Limb (tissue), 2 donors: ENCODE measurements around the gene METRNL.
"Not testable (repeated sequence)": the region's sequence is repeated elsewhere in the genome, so short reads cannot be mapped to it uniquely, and the experiment has no call there.

ENCODE experiments used
- DNase-seq, 2 donors: peaks; one replicate each; pipeline ENCODE4 v3.0.0-alpha.2; 2016; ENCODE audit errors: extremely low spot score in 2 of 2

Gene METRNL

GRCh38 chr17:83121921-83122820 is 42.8 kb downstream of the METRNL start:
- no peak for DNase-seq

DNA sequence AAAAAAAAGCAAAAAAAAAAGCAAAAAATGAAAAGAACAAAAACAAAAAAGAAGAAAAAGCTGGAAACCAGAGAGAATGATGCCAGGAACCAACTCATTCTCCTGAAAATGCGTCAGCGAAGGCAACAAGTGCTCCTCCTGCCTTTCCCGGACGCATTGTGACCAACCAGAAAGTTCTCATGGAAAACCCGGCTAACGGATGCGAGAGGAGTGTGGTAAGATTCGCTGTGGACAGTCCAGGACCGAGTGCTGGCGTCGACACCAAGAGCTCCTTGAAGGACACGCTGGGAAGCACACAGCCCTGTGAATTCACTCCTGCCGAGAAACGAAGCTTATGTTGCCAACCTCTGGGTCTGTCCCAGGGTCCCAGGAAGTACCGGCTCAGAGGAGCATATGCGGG is 43.4 kb downstream of the METRNL start:
- no peak for DNase-seq

DNA sequence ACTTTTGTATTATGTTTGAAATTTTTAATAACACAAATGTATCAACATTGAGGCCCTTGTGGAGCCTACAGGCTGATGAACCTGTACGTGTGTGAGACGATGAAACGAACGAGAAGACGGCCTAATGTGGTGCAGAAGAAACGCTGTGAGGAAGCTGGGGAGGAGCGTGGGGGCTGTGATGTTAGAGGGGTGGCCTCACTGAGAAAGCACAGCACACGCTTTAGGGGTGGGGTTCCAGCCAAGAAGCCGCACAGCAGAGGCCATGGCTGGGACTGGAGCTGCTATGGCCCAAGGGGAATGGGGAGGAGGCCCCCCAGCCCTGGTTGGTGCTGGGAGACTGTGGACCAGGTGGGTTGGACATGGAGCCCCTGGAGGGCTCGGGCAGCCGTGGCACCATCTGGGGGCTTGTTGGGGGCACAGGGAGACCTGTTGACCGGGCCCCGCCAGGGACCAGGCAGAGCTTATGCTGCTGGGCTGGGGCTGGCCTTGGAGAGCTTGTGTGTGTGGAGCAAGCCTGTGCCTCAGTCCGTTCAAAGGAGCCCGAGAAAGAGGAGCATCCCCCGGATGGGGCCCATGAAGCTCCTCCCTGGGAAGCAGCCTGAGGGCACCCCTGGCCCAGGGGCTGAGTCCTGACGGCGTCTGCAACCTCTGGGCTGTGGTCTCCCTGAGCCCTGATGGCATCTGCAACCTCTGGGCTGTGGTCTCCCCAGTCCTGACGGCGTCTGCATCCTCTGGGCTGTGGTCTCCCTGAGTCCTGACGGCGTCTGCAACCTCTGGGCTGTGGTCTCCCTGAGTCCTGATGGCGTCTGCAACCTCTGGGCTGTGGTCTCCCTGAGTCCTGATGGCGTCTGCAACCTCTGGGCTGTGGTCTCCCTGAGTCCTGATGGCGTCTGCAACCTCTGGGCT is 44.7 kb downstream of the METRNL start:
- DNase-seq: no peak

- DNase-seq: no peak
Measured at GRCh38 chr17:83124871-83125514, 45.6 kb downstream of the METRNL start.

- no peak for DNase-seq
Measured at GRCh38 chr17:83125515-83126274, 46.3 kb downstream of the METRNL start.

DNA sequence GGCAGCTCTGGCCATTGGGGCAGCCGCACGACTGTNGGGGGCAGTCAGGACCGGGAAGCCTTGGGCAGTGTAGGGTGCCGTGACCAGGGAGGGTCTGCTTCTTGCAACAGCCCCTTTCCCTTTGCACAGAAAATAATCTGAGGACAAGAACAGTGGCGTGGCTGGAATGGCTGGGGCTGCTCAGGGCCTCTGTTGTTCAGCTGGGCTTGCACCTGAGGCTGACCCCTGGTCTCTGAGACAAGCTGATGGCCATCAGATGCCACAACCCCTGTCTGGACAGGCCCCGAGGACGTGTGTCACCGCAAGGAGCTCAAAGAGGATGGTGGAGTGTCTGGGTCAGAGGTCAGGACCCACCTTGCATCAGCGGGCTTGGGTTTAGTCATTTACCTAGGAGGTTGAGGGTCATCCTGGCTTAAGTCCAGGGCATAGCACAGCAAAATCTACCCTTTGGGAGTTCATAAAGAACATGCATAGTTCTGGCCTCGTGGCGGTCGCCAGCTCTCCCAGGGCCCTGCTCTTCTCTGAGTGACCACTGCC is 46.9 kb downstream of the METRNL start:
- DNase-seq: no peak

DNA sequence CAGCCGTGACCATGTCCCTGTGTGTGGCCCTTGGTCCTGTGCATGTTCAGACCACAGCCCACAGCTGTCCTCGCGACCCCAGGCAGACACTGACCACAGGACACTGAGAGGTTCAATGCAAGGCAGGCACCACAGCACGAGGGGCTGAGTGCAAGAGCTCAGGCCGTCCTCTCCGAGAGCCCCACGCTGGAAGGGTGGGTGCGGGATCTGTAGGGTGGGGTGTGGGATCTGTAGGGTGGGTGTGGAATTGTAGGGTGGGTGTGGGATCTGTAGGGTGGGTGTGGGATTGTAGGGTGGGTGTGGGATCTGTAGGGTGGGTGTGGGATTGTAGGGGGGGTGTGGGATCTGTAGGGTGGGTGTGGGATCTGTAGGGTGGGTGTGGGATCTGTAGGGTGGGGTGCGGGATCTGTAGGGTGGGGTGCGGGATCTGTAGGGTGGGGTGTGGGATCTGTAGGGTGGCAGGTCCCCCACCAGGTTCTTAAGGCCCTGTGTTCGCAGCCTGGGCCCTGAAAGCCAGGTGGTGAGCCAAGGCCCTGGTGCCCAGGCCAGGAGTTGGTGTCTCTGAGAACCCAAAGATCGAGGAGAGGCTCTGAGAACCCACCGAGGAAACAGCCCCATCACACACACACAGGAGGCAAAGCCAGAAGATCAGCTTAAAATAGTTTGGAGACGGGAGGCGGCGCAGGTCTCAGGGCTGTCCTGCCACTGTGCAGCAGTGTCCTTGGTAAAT is 48.2 kb downstream of the METRNL start:
- no peak for DNase-seq

- DNase-seq: no peak
Measured at GRCh38 chr17:83128306-83129240, 49.2 kb downstream of the METRNL start.

DNA sequence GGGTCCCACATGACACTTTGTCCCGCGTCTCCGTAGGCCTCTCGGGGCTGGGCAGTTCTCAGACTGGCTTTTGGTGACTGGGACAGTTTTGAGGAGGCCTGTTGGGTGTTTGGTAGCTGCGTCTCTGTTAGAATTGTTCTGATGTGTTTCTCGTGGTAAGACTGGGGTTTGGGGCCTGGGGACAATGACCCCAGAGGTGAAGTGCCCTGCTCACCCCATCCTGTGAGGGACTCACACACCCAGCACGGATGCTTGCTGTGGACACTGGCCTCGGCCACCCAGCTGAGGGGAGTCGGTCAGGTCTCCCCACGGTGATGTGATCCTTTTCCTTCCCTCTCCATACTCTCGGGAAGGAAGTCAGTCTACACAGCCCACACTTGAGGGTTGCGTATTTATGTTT is 50.3 kb downstream of the METRNL start:
- no peak for DNase-seq

- no peak for DNase-seq
Measured at GRCh38 chr17:83131401-83132011, 52.1 kb downstream of the METRNL start.

- DNase-seq: peak in 1 of 2 donors; percentile 20
Measured at GRCh38 chr17:83132251-83133081, 53.1 kb downstream of the METRNL start.

GRCh38 chr17:83133302-83134121 is 54.1 kb downstream of the METRNL start:
- peak in 1 of 2 donors; percentile 13 for DNase-seq

GRCh38 chr17:83134456-83134855 is 55.0 kb downstream of the METRNL start:
- not testable (repeated sequence) for DNase-seq

DNA sequence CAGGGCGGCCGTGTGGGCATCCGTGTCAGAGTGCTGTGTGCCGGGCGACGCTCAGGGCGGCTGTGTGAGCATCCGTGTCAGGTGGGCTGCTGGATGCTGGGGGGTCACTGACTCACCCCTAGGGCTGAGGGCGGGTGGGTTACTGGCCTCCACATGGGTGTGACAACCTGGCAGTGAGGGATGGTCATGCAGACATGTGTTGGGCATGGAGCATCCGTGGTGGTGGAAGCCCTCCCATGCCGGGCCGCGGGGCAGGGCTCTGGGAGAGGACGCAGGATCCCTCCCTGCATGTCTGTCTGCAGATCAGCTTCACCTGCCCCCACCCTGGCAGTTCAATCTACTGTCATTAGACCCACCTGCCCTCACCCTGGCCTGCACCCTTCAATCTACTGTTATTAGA is 56.3 kb downstream of the METRNL start:
- peak in 1 of 2 donors; percentile 21 for DNase-seq

DNA sequence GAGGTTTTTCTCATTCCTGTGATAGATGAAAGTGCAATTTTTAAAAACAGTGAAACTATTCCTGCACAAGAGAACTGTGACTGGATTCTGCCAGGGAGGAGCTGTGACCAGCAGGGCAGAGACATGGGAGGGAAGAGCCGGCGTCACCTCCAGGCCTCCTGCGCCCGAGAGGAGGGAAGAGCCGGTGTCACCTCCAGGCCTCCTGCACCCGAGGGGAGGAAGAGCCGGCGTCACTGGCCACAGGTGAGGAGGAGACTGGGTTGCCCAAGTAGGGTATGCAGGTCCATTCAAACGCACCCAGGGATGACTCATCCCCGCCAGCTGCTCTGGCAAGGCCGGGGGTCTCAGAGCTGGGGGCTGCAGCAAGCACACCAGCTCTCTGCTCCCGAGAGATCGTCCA is 56.7 kb downstream of the METRNL start:
- DNase-seq: no peak

GRCh38 chr17:83136931-83137330 is 57.5 kb downstream of the METRNL start:
- no peak for DNase-seq

DNA sequence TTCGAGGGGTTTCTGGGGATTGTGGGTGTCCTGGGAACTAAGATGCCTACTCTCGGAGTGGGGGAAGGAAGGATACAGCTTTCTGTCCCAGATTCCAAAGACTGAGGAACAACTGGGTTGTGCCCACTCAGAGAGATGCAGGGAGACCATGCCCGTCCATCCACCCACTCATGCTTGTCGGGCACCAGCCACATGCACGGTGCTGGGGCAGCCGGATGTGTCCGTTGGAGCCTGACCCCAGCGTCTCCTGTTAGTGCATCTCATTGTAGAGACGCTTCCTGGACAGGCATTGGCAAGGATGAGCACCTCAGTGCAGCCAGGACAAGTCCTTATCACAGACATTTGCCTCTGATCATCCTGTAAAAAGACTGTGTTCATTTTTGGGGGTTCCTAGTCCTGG is 58.1 kb downstream of the METRNL start:
- DNase-seq: peak in 1 of 2 donors; percentile 14
